Colon (tissue), 2 donors: ENCODE data around the gene GOLGA1.
"Not testable (repeated sequence)": the region's sequence is repeated elsewhere in the genome, so short reads cannot be mapped to it uniquely, and the experiment has no call there.

Source experiments
- FAIRE-seq: peaks from 2 replicates; lab custom pipeline; 2012; peaks lifted over from hg19 to GRCh38; lab: Jason Lieb, UNC
- donor health status: control.
- donor health status: control.

The GOLGA1 gene

DNA sequence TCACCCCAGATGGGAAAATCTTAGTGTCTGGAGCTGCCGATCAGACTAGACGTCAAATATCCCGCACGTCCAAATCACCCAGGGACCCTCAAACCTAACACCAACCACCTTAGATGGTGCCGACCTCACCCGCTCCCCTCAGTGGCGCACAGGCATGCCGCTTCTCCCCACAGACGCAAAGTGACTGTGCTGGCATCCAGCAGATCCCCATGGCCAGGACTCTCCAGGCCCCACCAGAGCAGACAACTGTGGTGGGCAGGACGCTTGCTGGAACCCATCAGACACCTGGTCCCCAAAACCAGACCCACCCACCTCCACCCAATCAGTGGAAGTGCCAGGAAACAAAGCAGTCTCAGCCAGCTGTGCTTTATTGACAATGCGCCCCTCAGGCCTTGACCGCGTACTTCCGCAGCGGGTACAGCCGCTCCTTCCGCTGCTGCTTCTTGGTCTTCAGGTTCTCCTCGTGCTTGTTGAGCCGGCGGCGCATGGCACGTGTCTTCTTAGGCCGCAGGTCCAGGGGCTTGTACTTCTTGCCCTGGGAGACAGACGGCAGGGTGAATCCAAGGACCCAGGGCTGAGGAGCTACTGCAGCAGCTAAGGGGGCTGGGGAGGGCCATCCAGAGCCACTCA is 83.2 kb downstream of the GOLGA1 start:
- FAIRE-seq: no peak

DNA sequence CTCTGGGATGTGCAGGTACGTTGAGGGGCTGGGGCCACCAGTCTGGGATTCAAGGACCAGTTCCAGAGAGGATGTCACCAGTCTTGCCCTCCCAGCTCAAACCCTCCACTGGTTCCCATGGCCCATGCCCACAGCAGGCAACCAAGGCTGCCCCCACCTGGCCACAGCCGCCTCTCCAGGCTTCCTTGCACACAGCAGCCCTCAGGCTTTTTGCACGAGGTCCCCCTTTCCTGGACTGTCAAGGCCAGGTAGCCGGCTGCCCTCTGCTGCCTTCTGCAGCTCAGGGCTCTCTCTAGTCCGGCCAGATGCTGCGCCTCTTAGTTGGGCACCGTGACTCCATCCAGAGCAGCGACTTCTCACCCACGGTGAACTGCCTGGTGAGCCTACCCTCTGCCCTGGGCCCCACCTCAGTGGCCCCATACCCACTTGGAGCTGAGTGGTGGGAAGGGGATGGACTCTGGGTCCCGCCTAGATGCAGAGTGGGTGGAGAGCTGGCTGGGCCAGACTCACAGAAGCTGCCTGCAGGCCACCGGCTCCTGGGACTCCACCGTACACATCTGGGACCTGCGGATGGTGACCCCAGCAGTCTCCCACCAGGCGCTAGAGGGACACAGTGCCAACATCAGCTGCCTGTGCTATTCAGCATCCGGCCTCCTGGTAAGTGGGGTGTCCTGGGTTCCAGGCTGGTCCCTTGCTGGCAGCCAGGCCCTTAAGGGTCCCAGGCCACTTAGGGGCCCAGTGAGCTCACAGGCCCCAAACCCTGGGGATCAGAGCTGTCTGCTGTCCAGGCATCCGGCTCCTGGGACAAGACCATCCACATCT is 84.7 kb downstream of the GOLGA1 start:
- no peak for FAIRE-seq

DNA sequence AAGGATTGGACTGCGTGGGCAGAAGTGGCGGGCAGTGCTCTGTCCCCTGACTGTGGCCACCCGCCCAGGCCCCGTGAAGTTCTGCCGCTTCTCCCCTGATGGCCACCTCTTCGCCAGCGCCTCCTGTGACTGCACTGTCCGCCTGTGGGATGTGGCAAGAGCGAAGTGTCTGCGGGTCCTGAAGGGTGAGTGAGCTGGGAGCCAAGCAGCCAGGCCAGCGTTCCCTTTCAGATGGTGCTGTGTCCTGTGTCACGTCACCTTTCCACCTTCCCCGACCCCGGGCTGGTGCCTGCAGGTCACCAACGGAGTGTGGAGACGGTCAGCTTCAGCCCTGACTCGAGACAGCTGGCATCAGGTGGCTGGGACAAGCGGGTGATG is 85.3 kb downstream of the GOLGA1 start:
- no peak for FAIRE-seq

DNA sequence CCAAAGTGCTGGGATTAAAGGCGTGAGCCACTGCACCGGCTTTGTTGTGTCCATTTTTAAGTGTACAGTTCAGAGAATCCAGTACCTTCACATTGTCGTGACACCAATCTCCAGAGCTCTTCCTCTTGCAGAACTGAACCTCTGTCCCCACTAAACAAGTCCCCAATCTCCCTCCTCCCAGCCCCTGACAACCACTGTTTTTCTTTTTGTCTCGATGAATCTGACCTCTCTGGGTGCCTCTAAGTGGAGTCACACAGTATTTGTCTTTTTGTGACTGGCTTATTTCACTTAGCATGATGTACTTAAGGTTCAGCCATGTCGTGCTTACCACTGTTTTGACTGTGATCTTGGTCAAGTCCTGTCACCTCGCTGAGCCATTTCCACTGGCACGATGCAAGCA is 86.1 kb downstream of the GOLGA1 start:
- FAIRE-seq: no peak

DNA sequence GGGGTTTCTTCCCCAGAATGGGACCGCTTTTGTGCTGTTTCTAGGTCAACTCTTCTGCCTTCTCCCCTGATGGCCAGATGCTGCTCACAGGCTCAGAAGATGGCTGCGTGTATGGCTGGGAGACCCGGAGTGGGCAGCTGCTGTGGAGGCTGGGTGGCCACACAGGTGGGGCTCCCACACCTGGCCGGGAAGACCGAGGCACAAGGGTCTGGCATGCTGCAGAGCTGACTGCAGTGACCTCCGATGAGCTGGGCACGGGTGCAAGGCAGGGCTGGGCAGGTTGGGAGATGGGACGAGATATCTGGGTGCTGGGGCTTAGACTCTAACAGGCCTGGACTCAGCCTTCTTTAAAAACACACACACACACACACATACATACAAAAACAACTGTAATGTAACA is 86.7 kb downstream of the GOLGA1 start:
- FAIRE-seq: no peak

DNA sequence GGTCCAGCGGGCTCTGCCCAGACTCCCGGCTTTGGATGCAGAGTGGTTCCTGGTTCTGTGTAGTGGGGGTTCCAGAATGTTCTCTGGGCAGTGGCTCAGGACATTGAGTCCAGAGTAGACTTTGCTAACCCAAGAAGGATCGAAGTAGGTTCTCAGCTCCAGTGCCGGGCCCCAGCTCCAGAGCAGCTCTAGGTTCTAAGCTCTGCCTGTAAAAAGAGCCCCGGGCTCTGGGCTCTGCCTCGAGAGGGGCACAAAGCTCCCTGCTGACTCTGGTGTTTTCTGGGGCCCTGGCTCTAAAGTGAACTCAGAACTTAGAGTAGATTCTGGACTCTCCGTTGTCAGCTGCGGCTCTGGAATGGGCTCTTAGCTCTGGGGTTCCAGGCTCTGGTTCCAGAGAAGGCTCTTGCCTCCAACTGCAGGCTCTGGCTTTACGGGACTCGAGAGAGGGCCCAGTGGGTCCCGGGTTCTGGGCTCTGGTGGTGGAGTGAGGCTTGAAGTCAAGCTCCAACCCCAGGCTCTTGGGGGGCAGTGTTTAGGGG is 87.2 kb downstream of the GOLGA1 start:
- FAIRE-seq: no peak

DNA sequence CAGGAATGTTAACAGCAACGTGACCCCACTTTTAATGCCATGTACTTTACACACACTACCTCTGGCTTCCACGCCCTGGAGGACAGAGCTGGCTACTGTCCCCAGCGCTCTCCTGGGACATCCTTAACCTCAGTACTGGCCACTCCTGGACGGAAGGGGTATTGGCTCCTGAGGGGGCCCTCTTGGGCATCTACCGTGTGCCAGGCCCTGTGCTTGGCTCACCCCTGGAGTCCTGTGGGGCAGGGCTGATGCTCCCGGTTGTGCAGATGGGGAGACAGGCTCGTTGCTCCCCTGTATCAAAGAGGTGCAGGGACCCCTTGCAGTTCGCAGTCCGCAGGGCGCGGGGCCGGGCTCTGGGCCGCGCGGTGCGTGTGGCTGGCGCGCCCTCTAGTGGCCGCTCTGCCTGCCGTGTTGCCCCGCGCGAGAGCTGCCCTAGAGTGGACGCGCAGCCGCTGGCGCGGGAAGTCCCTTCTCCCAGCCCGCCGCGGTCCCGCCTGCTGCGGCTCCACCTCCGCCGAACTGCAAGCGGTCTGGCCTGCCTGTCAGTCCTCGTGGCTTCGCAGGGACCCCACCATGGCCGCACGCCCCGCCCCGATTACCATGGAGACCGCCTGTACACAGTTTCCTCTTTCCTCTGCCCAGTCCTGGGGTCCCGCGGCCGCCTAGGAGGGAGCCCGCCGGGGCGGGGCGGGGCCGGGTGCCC is 87.9 kb downstream of the GOLGA1 start, which contains the start of gene WDR38:
WDR38 (plus strand) TSS at position 632 of the 703 bp plus-strand sequence. CDS start 72 bp downstream, outside the sequence.
- FAIRE-seq: no peak

DNA sequence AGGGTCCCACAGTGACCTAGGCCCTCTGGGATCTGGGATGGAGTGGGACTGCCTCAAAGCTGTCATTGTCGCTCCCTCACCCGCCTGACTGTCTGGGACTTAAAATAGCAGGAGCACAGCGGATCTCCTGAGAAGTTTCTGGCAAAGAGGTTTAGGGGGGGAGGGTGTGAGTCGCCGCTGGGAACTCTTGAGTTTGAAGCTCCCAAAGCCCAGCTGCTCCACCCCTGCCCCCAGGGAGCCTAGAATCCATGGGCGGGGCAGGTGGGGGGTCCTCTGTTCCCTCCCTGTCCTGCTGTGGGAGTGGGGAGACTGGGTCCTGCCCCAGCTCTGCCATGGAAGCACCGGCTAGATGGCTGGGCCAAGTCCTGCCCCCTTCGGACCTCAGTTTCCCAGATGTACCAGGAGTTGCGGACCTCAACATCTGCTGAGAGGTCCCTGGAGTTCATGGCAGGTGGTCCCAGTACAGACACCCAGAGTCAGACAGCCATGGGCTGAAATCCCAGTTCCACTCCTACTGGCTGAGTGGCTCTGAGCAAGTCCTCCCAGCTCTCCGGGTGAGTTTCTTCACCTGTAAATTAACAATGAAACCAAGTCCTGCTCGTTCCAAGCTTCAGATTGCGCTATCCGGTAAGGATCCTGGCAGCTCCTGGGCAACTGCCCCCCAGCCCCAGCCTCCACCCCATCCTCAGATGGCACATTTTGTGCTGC is 88.6 kb downstream of the GOLGA1 start:
- no peak for FAIRE-seq

DNA sequence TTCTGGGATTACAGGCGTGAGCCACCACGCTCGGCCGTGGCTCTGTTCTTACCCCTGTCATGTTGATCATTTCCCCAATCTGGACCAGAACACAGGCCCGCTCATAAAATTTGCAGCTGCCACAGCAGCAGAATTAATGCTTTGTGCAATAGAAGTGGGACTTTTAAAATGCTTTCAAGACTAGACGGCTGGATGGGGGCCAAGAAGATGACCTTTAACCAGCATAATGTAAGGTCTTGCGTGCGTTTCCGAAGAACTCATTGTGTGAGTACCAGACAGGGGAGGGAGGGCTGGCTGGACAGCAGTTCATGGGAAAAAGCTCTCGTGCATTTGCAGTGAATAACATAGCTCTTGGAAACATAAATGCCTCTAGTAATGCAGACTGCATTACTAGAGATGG is 91.1 kb downstream of the GOLGA1 start:
- no peak for FAIRE-seq

DNA sequence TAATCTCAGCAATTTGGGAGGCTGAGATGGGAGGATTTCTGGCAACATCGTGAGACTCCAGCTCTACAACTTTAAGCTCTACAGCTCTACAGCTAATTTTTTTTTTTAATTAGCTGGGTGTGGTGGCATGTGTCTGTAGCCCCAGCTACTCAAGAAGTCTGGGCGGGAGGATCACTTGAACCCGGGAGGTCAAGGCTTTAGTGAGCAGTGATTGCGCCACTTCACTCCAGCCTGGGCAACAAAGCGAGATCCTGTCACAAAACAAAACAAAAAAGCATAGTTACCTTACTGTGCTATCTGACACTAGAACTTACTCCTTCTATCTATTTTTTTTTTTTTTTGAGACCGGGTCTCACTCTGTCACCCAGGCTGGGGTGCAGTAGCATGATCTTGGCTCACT is 93.9 kb downstream of the GOLGA1 start:
- FAIRE-seq: no peak

DNA sequence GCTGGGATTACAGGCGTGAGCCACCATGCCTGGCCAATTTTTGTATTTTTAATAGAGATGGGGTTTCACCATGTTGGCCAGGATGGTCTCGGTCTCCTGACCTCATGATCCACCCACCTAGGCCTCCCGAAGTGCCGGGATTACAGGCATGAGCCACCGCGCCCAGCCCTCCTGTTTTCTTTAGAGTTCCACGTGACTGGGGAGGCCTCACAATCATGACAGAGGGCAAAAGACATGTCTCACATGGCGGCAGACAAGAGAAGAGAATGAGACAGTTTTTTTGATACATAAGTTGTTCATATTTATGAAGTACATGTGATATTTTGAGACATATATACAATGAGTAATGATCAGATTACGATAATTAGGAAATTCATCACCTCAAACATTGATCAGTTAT is 94.4 kb downstream of the GOLGA1 start:
- not testable (repeated sequence) for FAIRE-seq

DNA sequence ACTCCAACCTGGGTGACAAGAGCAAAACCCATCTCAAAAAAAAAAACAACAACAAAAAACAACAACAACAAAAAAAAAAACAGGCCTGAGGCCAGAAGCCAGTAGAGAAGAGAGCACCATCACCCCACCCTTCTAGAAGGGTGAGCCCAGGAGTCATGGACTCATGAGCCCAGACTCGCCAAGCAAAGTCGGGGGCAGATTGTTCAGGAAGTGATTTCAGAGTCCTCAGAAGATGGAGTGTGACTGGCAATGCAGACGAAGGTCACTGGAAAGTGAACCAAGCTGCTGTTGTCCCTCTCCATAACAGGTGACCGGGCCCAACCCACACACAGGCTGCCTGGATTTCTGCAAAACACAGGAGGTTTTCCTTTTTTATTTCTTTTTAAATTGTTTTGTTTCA is 96.6 kb downstream of the GOLGA1 start:
- no peak for FAIRE-seq

DNA sequence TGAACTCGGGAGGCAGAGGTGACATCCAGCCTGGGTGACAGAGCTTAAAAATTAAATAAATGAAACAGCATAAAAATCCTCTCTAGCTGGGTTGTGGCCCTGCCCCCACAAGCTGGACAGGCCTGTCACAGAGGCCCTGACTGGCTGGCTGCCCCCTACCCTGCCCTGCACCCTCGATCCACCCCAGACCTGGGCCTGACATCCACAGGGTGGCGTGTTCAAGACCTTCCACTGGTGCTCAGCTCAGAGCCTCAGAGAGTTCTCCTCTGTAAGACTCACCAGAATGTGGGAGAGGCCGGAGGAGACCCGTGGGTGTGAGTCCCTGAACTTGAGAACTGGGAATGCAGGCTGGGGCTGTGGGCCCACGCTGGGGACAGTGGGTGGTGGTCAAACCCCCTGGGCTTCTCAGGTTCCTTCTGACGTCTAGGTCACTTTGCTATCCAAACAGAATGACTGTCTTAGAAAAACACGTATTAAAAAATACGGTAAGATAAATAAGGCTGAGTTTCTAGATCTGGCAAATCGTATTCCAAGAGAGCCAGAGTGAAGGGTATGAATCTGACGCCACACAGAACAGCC is 97.3 kb downstream of the GOLGA1 start:
- FAIRE-seq: no peak

DNA sequence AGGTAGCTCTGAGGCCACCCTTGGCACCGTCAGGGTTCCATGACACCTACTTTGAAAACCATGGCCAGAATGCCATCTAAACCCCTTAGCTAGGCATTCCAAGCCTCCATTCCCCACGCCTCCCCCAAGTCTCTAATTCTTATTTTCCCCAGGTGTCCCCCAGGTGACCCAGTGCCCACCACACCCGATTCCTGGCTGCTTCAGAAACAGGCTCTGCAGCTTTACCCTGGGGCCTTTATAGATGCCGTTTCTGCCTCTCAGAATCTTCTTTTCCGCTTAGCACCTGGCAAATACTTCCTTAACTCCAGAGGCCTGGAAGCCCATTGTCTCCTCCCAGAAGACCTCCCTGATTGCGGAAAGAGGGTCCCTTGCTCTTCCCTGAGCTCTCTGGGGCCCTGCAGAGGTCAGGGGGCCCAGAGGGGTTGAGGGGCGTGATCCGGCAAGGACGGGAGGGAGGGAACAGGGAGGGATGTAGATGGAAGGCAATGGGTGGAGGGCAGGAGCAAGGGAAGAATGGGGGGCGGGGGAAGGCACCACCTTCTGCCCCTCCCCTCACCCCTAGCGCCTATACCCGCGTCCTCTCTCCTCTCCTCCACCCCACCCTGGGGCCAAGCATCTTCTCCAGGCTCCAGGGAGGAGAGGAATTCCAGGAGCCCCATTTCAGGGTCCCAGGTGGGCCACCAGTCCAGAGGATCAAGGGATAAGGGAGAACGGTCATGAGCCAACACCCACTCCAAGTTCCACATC is 99.6 kb downstream of the GOLGA1 start:
- no peak for FAIRE-seq

DNA sequence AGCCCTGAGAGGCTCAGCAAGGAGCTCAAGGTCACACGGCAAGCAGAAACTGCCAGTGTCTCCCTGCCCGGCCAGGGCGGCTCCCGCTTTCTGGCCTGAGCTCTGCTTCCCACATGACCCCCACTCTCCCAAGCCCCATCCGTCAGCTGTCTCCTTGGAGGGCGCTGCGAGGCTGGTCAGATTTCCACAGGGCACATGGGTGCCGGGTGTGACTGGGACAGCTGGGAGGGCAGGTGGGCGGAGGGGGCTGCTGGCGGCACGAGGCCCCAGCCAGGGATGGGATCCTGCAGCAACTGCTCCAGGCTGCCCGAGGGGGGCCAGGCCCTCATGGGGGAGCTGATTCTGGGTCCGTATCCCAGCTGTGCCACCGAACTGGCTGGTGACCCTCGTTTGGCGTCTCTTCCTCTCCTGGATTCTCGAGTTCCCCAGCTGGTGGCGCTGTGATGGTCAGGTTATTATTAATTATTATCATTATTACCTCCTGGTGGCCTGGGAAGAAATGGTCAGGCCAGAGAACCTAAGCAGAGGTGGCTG is 100.5 kb downstream of the GOLGA1 start:
- FAIRE-seq: no peak

DNA sequence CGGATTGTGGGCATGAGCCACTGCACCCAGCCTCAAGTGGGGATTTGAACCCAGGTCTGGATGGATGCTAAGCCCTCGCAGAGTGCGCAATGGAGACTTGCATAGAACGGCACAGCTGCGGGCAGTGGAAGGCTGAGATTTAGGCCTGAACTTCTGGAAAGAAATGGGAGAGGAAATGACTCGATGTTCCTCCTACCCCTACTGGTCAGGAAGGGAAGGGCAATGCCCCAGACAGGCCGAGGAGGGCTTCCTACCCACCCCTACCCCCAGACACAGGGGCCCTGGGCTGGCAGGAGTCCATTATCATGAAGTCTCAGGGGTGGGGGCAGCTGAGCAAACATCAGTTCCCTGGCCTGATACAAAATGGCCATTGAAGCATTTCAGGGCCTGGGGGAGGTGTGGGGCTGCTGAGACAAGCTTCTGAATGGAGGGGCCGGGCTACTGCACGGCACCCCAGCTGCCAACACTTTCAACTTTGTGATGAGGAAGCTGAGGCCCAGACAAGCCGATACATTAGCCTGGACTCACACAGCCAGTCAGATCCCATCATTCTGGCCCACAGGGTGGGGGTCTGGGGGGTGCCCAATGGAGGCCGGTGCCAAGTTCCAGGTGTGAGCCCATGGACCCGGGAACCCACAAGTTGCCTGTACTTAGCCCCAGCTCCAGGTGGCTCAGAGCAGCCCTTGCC is 101.1 kb downstream of the GOLGA1 start:
- no peak for FAIRE-seq

DNA sequence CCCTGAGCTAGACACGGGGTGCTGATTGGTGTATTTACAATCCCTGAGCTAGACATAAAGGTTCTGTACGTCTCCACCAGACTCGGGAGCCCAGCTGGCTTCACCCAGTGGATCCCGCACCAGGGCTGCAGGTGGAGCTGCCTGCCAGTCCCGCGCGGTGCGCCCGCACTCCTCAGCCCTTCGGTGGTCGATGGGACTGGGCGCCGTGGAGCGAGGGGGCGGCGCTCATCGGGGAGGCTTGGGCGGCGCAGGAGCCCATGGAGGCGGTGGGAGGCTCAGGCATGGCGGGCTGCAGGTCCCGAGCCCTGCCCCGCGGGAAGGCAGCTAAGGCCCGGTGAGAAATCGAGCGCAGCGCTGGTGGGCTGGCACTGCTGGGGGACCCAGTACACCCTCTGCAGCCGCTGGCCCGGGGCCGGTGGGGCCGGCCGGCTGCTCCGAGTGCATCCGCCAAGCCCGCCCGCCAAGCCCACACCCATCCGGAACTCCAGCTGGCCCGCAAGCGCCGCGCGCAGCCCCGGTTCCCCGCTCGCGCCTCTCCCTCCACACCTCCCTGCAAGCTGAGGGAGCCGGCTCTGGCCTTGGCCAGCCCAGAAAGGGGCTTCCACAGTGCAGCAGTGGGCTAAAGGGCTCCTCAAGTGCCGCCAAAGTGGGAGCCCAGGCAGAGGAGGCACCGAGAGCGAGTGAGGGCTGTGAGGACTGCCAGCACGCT is 102.2 kb downstream of the GOLGA1 start:
- FAIRE-seq: not testable (repeated sequence)

DNA sequence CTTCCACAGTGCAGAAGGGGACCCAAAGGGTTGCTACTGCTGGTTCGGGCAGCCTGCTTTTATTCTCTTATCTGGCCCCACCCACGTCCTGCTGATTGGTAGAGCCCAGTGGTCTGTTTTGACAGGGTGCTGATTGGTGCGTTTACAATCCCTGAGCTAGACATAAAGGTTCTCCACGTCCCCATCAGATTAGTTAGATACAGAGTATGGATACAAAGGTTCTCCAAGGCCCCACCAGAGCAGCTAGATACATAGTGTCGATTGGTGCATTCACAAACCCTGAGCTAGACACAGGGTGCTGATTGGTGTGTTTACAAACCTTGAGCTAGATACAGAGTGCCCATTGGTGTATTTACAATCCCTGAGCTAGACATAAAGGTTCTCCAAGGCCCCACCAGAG is 102.8 kb downstream of the GOLGA1 start:
- not testable (repeated sequence) for FAIRE-seq

DNA sequence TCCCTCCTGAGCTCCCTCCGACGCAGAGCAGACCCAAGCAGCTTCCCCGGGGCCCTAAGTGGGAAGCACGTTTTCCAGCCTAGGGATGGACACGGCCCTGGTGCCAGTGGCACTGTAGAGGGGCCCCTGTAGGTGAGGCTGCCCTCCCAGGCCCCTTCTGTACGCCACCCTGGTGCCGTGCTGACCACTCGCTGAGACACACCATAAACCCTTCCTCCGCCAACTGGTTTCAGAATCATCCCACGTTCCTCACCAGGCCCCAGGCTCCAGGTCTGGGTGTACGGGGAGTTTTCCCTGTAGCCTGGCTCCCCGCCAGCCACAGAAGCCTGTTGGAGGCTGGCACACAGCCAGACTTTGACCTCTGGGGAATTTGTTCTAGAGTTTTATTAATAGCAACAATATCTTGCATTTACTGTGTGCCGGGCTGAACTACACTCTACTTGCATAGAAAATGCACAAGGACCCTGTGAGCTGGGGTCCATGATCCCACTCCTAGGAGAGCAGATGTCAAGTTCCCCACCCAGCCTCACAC is 105.8 kb downstream of the GOLGA1 start:
- FAIRE-seq: no peak
